ENCODE measurements around the gene ATP1B3.

The ATP1B3 gene

DNA sequence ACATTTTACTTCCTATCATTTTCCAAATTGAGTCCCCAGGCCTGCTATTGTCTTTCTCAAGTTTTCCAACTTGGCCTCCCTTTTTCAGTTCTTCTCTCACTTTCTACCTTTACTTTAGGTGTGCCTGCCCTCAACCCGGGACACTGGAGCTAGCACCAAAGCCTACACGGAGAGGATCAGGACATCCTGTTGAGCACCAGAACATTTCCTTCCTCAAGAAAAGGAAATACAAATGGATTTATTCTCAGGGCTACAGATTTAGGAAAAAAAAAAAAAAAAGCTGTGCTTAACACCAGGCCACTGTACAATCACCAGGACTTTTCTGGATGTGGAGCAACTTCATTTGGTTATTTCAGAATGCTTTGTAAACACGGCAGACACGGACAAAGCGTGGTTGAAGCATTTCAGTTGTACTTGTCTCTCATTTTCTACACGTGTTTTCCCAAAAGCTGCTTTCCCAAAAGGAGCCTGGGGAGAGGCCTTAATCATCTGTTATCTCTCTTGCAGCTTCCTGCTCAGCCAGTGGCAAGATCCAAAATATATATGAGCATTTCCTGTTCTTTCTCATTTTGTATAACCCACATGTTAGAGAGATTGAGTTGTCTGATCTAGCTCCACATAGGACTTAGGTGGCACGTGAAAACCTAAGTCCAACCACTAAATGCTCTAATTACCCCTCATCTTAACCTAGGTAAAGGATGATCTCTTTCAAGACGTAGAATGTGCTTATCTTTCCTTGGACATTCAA is 15.5 kb upstream of the ATP1B3 start:
- no peak for DNase-seq

DNA sequence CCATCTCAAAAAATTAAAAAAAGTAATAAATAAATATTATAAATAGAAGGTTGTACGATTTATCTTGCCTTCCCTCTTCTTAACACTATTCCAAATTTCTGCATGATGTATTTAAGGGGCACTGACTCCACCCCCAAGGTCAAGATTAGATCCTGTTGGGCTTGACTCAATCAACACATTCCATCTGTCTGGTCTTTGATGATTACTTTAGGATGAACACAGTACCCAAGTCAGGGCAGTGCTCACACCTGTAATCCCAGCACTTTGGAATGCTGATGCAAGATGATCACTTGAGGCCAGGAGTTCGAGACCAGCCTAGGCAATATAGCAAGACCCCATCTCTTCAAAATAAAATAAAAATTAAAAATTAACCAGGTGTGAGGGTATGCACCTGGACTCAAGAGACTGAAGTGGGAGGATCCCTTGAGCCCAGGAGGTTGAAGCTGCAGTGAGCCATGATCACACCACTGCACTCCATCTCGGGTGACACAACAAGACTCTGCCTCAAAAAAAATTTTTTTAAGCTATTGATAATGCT is 14.1 kb upstream of the ATP1B3 start:
- no peak for DNase-seq

DNA sequence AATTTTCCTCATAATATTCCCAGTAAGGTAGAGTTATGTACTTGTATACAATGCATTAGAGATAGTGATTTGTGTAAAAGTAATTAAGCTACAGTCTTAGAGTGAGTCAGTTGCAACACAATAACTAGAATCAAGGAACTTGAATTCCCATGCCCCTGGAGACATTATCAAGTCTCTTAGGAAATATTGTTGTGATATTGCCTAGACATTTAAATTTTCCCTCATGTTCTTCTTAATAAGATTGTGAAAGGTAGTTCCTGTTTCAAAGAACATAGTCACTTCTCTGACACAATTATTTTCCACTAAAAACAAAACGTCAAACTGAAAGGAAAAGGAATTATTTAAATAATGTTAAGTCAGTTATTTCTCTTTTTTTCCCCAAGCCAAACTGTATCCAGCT is 13.0 kb upstream of the ATP1B3 start:
- no peak for DNase-seq

DNA sequence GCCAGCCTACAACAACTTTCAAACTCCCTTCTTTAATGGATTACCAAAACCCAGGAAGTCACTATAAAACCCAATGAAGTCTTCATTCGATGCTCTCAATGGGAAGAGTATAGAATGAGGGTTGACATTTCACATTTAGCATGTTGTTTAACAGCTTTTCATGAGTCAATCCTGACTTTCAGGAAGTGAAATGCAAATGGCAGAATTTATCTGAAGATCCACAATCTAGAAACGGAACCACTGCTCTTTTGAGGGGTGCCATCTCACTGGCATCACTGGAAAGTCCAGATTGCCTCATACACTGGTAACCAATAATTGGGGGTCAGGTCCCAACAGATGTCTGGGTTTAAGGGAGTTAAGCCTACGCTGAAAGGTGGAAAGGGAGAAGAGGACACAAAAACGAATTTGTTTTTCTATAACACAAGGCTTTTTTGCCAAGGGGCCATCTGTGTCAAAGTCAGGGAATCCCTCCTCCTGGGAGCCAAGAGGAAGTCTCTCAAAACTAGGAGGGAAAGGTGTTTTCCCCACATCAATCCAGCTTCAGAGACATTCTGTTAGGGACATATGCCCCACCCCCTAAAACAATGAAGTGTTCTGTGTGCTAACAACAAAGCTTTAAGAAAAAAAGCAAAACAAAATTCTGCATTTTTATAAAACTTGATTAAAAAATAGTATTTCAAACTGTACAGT is 12.0 kb upstream of the ATP1B3 start:
- DNase-seq: no peak

DNA sequence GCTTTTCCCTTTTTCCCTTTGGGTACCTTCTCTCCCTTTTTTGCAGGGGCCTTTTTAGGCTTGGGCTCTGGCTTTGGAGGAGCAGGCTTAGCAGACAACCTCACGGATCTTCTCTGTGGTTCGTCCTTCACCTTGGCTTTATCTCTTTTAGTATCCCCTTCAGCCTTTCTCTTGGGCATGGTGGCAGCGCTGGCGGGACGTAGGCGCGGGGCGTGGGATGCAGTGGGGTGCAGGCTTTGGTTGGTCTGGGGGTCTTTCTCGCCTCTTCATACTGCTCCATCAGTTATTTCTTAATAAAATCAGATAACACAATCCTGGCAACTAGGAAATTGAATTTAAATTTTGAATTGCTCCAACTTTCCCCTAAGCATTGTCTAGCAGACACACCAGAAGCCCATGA is 11.3 kb upstream of the ATP1B3 start:
- no peak for DNase-seq

DNA sequence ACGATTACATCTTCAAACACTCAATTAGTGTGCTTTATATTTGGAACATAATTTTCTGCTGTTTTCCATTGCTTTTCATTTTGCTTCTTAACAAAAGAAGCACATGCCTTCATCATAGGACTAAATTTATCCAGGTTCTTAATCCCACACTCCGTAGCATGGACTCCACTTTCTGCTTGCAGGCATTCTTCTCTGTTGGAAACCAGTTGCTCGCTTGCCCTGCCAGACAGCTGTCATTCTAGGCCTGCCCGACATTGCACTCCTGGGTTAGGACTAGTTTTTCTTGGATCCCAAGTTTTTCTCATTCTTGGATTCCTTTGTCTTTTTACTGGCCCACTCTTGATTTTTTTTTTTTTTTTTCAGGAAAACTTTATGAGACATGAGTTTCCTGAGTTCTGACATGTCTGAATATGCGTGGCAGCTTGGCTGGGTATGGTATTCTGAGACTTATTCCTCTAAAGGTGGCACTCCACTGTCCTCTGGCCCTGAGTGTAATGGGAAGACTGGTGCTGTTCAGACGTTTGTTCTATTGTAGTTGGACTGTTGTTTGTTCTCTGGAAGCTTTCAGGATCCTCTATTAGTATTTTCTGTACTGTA is 6.3 kb upstream of the ATP1B3 start:
- no peak for DNase-seq

DNA sequence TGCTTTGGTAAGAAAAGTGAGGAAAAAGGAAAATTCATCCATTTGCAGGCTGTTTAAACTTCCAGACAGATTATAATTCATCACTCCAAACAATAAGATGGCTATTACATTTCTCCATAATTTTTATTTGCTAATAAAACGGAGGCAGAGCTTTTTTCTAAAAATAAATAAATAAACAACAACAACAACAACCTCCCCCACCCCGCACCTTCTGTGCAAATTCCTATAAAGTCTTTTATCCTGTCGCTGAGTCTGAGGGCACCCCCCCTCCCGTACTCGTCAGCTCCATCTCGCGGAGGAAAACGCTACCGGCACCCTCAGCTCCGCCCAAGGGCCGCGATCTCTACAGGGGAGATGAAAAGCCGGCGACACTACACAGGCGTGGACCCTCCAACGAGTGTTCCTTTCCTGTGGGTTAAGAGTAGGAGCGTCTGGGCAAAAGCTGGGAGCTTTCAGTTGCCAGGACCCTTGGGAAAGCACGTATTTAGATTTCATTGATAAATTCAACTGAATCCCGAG is 1.0 kb upstream of the ATP1B3 start:
- DNase-seq: peak; percentile 87

DNA sequence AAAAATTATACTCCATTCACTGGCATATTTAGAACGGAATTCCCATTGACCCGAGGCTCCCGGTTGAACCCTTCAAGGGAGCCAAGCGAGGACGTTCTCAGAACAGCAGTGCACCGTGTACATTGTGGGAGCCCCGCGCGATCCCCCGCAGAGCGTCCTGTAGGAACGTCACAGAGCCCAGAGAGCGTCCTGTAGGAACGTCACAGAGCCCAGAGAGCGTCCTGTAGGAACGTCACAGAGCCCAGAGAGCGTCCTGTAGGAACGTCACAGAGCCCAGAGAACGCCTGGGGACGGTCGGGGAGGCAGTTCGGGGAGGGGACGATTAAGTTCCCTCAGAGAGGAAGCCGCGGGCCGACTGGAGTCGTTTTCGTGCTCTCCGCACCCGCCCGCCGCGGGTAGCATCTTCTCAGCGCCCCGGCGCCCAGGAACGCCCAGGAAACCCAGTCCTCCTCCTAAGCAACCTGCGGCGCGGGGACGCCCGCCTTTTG is 506 bp upstream of the ATP1B3 start:
- DNase-seq: peak; percentile 70

DNA sequence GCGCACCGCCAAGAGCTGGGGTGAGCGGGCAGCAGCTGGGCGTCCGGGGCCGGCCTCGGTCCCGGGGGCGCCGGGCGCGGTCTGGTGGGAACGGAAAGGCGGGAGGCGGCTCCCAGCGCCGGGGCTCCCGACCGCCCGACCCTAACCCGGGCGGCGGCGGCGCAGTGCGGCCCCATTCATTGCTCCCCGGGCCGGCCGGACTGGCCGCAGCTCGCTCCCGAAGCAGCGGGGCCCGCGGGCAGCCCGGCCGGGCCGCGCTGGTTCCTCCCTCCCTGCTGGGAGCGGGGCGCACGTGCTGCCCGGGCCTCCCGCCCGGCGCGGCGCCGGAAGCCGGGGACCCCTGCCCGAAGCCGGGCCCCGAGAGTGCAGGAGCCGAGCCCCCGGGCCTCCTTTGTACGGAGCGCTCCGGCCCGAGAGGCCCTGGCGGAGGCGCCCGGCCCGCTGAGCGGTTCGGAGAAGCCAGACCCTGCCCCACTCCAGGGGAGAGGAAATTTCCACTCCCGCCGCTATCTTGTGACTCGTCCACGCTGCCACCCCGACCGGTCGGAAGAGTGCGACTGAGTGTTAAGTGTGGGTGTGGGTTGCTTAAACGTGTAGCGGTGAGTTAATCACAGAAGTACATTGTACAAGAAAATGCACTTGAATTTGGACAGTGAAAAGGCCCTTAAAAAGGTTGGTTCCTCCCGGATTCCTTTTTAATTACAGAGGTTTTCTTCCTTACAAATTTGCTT is 613 bp downstream of the ATP1B3 start:
- peak; percentile 77 for DNase-seq

DNA sequence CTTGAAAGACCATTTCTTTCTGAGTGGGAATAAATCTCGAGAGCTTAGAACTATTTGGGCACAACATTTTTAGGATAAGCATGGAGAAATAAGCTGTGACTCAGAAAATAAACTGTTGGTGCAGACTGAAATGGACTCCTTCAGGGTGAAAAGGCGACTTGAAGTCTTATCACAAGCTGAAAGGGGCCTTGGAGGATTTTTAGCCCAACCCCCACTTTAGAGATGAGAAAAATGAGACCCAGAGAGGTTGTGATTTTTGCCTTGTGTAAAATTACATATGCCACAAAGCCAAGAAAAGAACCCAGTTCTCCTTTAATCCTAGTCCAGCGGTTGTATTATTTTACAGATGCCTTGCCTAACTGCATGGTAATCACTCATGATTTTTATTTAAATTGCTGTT is 1.5 kb downstream of the ATP1B3 start:
- DNase-seq: no peak

DNA sequence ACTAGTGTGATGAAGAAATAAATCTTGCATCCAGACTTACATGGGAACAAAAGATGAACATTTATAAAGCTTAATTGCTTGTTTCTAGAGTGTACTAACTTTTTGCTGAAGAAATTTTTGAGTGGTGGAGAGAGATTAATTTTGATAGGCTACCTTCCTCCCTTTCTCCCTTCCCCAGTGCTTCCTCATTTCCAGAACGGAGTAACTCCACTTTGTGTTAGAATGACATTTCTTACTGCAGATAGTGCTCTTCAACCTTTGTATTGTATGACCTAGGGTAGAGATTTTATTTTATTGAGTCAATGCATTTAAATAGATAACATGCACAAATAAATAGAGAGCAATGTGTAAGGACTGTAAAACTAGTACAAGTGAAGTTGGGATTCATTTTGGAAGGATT is 1.9 kb downstream of the ATP1B3 start:
- no peak for DNase-seq

DNA sequence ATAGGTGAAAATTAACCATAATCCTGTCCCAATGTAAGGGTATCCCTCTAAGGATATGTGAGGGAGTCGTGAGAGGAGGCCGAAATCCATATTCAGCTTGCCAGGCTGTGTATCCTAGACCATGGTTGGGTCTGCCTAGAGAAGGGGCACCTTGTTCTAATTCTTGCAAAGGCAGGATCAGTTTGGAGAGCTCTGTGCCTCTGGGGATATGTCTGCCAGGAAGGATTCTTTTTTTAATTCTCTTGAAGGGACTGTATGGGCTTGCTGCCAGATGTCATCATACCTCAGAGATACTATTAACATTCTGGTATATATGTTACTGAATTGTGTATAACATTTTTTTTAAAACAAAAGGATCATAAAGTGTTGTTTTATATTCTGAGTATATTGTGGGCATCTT is 2.4 kb downstream of the ATP1B3 start:
- no peak for DNase-seq

DNA sequence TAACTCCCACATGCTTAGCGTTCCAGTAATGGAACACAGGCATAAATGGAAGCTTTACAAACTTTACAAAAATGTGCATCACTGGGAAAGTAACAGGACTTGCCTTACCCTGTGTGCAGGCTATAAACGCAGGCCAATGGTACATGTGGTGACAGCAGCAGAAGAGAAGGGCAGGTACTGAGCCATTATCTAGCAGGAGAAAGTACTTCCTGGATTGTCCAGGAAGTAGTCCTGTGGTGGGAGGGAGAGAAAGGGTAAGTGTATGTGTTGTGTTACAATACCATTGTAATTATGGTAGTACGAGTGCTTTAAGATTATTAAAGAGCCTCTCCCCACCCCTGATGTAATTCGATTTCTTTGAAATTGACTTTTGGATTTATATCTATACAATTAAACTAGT is 5.3 kb downstream of the ATP1B3 start:
- no peak for DNase-seq

DNA sequence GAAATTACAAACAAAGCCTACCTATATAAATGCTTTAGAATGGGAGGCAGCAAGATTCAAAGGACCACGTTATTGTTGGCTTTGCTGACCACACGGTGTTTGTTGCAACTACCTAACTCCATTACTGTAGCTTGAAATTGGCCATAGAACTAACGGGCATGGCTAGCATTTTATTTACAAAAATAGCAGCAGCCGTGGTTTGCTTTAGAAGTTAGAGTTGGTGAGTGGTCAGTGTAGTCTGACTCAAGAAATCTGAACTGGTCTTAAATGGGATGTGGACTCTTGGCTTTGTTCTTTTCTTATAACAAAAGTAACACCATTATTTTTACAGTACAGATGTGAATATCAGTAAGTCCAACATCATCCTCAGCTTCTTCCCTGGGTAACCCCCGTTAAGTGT is 10.6 kb downstream of the ATP1B3 start:
- no peak for DNase-seq

DNA sequence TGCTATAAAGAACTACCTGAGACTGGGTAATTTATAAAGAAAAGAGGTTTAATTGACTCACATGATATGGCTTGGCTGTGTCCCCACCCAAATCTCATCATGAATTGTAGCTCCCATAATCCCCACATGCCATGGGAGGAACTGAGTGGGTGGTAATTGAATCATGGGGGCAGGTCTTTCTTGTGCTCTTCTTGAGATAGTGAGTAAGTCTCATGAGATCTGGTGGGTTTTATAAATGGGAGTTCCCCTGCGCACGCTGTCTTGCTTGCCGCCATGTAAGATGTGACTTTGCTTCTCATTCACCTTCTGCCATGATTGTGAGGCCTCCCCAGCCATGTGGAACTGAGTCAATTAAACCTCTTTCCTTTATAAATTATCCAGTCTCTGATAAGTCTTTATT is 12.1 kb downstream of the ATP1B3 start:
- DNase-seq: peak; percentile 10

DNA sequence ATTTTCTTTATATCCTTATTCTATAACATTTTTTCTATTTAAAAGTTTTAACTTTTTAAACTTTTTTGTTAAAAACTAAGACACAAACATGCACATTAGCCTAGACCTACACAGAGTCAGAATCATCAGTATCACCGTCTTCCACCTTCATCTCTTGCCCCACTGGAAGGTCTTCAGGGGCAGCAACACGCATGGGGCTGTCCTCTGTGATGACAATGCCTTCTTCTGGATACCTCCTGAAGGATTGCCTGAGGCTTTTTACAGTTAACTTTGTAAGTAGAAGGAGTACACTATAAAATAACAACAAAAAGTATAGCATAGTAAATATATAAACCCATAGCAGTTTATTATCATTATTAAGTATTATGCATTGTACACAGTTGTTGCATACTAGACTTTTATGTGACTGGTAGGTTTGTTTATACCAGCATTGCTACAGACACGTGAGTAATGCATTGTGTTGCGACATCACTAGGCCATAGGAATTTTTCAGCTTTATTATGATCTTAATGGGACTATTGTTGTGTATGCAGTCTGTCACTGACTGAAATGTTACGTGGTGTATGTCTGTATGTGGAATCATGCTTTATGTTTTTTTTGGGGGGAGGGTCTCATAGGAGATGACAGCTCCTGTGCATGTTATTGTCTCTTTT is 18.2 kb downstream of the ATP1B3 start:
- no peak for DNase-seq

DNA sequence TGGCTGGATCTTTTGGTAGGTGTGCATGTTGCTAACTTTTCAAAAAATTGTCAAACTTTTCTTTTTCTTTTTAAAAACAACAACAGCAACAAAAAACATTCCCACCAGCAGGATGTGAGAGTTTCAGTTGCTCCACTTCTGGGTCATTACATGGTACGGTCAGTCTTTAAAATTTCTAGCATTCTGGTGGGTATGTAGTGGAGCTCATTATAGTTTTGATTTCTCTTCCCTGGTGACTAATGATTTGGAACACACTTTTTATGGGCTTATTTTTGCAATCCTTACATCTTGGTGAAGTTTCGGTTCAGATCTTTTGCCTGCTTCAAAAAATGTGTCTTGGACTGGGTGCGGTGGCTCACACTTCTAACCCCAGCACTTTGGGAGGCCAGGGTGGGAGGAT is 19.3 kb downstream of the ATP1B3 start:
- no peak for DNase-seq

DNA sequence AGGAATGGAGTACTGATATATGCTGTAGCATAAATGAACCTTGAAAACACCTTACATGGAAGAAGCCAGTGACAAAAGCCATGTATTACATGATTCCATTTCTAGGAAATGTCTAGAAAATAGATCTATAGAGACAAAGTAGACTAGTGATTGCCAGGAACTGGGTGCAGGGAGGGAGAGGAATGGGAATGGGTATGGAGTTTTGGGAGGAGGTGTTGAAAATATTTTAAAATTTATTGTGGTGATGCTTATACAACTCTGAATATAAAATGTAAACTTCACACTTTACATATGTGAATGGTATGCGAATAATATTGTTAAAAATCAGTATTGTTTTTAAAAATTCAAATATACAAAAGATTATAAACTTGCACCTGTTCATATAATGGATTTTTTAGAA is 22.5 kb downstream of the ATP1B3 start:
- no peak for DNase-seq

DNA sequence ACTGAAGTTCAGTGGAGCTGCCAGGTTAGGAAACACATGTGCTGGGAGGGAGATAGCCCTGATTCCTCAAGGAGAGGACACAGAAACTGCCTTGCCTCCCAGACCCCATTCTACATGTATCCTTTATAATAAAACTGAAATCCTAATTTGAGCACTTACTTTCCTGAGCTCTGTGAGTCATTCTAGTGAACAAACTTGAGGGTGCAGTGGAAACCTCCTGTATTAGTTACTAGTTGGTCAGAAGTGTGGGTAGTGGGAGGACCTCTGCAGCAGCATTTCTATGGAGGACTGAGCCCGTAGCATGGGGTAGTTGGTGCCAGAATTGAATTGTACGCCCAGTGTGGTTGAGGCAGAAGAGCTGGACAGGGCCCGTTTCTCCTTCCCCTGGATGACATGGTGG is 23.9 kb downstream of the ATP1B3 start:
- no peak for DNase-seq

DNA sequence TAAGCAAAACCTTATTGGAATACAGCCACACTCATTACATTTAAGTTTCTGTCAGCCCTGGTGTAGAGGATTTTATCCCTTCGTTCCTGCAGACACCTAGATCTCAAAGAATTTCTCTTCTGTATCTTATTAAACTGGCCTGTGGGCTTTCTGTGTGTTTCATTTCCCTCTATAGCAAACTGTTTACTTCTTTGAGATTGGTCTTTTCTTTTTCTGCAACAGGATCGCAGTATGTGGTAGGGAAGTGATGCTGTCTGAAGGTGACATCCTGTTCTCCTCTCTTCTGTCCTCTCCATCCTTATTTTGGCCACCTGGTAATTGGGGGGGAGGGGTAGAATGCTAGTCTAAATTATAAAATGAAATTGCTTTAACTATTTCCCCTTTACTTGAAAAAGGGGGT is 25.5 kb downstream of the ATP1B3 start:
- no peak for DNase-seq

DNA sequence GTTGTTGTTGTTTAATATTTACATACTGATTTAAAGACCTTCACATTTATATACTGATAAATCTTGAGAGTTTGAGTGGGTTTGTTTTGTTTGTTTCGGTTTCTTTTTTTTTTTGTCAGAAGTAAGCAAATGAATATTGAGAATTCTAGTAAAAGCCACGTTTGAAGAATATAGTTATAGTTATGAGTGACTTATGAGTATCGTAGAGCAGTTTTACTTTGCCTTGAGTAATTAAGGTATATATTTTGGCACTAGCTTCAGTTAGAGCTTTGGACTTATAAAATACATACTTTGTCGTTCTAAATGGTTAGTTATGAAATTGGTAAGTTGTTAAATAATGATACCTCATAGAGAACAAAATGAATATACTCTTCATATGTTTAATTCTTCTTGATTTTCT is 27.8 kb downstream of the ATP1B3 start:
- DNase-seq: no peak

DNA sequence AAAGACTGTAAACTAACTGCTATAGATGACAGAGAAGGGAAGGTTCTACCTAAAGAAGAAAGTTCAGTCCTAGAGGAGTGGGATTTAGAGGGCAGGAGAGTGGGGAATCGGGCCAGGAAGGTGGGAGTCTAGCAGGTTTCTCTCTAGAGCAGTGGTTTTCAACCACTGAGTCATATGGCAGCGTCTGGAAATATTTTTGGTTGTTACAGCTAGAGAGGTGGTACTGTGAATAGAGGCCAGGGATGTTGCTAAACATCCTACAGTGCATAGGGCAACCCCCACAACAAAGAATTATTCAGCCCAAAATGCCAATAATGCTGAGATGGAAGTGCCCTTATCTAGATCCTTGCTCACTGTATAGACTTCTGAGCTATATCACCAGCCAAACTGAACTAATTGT is 28.7 kb downstream of the ATP1B3 start:
- DNase-seq: no peak

DNA sequence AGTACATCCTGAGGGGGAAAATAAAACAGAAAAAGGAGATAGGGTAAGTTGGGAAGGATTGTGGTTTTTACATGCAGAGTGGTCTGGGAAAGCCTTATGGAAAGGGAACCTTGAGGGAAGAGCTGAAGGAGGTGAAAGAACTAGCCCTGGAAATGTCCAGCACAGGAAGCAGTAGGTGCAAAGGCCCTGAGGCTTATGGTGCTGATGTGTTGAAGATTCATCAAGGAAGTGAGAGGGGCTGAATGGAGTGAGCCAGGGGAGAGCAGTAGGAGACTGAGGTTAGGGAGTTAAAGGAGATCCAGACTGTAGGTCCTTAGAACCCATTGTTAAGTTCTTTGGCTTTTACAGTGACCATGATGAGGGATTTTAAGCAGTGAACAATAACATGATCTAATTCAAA is 33.0 kb downstream of the ATP1B3 start:
- DNase-seq: no peak
